ENCODE data around the gene GFRA4.

Gene GFRA4

GRCh38 chr20:3658716-3659491 lies 4.3 kb downstream of the GFRA4 start:
- H3K36me3 ChIP-seq (ENCODE audit: insufficient read depth, low read length), result no peaks in the 10 kb centered on the region
- H3K4me1 ChIP-seq (ENCODE audit: insufficient read depth, low read length), result peaks cover 5% of the 10 kb centered on the region
- no peak overlapping the region for H3K9ac ChIP-seq (ENCODE audit: low read length)
- H3K4me3 ChIP-seq (ENCODE audit: low read depth in 1 of 2, low read length in 2 of 2), result no peak overlapping the region
- H3K27ac ChIP-seq (ENCODE audit: low read depth, low read length), result no peak overlapping the region
- no peaks in the 10 kb centered on the region for H3K9me3 ChIP-seq (ENCODE audit: low read length)
- H3K27me3 ChIP-seq (ENCODE audit: control insufficient read depth in 1 of 2, insufficient read depth in 2 of 2, low read length in 2 of 2), result peaks cover 11 to 38% of the 10 kb centered on the region in 2 donors

DNA sequence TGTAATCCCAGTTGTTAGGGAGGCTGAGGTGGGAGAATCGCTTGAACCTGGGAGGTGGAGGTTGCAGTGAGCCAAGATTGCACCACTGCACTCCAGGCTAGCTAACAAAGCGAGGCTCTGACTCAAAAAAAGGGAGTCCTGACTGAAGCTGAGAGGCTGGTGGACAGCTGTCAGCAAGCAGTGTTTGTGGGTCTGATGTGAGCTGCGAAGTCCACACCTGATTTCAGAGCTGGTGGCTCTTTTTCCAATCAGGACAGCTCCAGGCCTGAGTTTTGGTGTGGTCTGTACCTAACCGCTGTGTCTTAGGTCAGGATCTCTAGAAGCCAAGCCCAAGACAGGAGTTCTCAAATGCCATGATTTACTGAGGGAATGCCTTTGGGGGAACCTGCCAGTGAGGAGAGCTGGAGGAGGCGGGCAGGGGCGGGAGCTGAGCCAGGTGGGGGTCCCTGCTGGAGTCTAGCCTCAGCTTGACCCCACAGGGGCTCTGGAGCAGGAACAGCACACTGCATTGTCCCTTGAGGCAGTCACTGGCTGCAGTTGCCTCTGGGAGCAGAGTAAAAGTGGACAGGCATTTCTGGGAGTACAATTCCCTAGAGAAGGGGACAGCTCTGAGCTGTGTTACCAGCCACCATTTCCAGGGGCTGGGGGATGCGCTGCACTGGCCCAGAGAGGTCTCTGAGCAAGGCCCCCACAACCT lies 5.0 kb downstream of the GFRA4 start:
- H3K27ac ChIP-seq (ENCODE audit: low read depth, low read length), result no peak overlapping the region
- H3K9me3 ChIP-seq (ENCODE audit: low read length), result no peaks in the 10 kb centered on the region
- H3K4me3 ChIP-seq (ENCODE audit: low read depth in 1 of 2, low read length in 2 of 2), result no peak overlapping the region
- H3K36me3 ChIP-seq (ENCODE audit: insufficient read depth, low read length), result no peaks in the 10 kb centered on the region
- peaks cover 11 to 38% of the 10 kb centered on the region in 2 donors for H3K27me3 ChIP-seq (ENCODE audit: control insufficient read depth in 1 of 2, insufficient read depth in 2 of 2, low read length in 2 of 2)
- no peak overlapping the region for H3K9ac ChIP-seq (ENCODE audit: low read length)
- H3K4me1 ChIP-seq (ENCODE audit: insufficient read depth, low read length), result peaks cover 7% of the 10 kb centered on the region

DNA sequence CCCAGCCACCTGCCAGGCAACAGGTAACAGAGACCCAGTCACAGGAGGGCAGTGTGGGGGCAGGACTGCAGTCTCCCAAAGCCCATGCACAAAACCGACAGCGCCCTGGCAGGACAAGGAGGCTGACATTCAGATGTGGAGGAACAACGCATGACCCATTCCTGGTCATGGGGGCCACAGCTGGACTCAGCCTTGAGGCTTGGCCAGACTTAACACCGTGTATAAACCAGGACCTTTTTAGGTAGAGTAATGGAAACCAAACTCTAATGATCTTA lies 8.1 kb downstream of the GFRA4 start:
- no peaks in the 10 kb centered on the region for H3K9me3 ChIP-seq (ENCODE audit: low read length)
- H3K27me3 ChIP-seq (ENCODE audit: control insufficient read depth in 1 of 2, insufficient read depth in 2 of 2, low read length in 2 of 2), result peaks cover 9 to 10% of the 10 kb centered on the region in 2 donors
- no peak overlapping the region for H3K4me3 ChIP-seq (ENCODE audit: low read depth in 1 of 2, low read length in 2 of 2)

DNA sequence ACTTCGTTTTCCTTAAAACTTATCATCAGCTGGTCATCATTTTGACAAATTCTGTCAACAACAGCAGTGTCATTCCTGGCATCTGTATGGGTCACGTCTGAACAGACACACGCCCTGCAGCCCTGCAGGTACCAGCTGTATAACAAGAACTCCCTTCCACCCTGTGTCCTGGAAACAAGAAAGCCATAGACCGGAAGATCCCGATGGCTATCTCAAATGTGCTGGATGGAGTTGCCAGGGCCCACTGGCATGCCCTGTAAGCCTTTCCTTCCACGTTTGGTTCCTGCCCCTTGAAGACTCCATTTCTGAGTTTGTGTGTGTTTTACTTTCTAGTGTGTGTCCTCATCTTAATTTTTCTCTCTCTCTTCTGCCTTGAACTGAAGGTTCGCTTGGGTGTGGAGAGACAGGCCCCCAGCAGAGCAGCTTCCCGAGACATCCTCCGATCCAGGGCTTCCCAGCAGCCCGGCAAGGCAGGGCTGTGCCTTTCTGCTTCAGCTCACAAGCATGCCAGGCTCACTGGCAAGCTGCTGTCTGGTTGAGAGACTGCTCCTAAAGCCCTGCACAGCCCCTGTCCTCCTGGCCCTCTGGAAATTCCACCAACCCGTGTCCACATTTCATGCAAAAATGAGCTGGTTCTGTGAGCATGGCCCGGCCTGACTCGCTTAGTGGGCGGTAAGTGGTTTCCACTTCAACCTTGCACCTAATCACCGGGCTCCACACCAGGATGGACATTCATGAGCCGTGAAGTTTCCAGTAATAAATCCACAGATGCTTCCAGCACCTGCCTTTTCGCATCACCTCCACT lies 8.7 kb downstream of the GFRA4 start:
- peaks cover 7% of the 10 kb centered on the region for H3K4me1 ChIP-seq (ENCODE audit: insufficient read depth, low read length)
- H3K36me3 ChIP-seq (ENCODE audit: insufficient read depth, low read length), result peaks cover 4% of the 10 kb centered on the region
- peaks cover 4 to 5% of the 10 kb centered on the region in 2 donors for H3K27me3 ChIP-seq (ENCODE audit: control insufficient read depth in 1 of 2, insufficient read depth in 2 of 2, low read length in 2 of 2)
- no peak overlapping the region for H3K9ac ChIP-seq (ENCODE audit: low read length)
- H3K4me3 ChIP-seq (ENCODE audit: low read depth in 1 of 2, low read length in 2 of 2), result no peak overlapping the region
- no peaks in the 10 kb centered on the region for H3K9me3 ChIP-seq (ENCODE audit: low read length)
- H3K27ac ChIP-seq (ENCODE audit: low read depth, low read length), result no peak overlapping the region

More for the DNA sequence above, 8.1 kb downstream of the GFRA4 start:
- Histone ChIP-seq H3K27ac (ENCODE audit: low read depth, low read length) (no peak overlapping the region), H3K4me1 (ENCODE audit: insufficient read depth, low read length) (peaks cover 7% of the 10 kb centered on the region), H3K36me3 (ENCODE audit: insufficient read depth, low read length) (peaks cover 3% of the 10 kb centered on the region), H3K9ac (ENCODE audit: low read length) (no peak overlapping the region)

DNA sequence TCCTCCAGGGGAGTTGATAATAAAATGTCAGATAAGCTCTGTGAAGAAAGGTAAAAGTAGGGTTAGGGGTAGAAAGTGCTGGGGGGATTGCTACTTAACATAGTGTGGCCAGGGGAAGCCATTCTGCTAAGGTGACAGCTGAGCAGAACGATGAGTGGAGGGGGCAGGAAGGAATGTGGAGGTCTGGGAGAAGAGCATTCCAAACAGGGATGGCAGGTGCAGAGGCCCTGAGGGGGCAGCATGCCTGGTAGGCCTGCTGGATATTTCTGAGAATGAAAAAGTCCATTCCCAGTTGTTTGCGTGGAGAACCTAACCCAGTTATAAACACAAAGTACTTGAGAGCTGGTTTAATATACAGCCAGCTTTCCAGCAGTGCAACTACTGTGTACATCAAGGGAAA lies 9.3 kb downstream of the GFRA4 start:
- peaks cover 7% of the 10 kb centered on the region for H3K4me1 ChIP-seq (ENCODE audit: insufficient read depth, low read length)
- H3K9ac ChIP-seq (ENCODE audit: low read length), result no peak overlapping the region
- H3K36me3 ChIP-seq (ENCODE audit: insufficient read depth, low read length), result peaks cover 4% of the 10 kb centered on the region
- H3K27me3 ChIP-seq (ENCODE audit: control insufficient read depth in 1 of 2, insufficient read depth in 2 of 2, low read length in 2 of 2), result no peaks in the 10 kb centered on the region
- no peak overlapping the region for H3K4me3 ChIP-seq (ENCODE audit: low read depth in 1 of 2, low read length in 2 of 2)
- H3K9me3 ChIP-seq (ENCODE audit: low read length), result no peaks in the 10 kb centered on the region
- no peak overlapping the region for H3K27ac ChIP-seq (ENCODE audit: low read depth, low read length)

DNA sequence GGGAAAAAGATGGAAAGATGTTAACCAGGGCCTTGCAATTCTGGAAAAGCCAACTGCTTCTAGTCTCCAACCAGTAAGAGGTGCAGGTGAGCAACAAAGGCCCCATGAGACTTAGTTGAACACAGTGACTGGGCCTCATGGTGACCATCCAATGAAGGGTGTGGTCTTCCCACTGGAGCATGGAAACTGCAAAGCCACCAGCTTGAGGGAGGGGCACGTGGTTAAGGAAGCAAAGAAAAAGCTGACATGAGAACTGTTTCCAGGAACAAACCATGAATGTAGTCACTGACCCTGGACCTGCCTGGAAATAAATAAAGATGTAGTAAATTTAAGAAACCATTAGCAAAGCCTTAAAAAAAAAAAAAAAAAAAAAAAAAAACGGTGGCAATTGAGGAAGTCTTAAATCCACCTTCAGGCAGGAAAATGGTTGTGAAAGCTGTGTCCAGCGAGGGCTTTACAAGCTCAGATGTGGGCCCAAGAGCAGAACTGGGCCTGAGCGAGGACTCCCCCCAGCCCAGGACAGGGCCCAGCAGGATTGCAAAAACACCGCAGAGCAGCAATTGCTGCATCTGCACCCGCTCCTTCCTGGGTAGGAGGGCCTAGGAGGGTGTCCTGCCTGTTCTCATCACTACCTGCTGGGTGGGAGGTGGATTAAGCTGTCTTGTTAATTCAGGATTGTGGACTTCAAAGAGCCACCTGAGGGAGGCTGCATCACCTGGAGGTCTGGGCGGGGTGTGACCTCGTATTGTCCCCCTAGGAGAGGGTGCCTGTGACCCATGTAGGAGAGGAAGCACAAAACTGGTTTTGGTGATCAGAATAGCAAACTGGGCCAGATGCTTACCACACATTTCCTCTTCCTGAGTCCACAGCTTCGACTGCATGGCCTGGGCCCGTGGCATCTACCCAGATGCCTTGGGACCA lies 10.3 kb downstream of the GFRA4 start:
- Histone ChIP-seq H3K36me3 (ENCODE audit: insufficient read depth, low read length) (peaks cover 4% of the 10 kb centered on the region), H3K9me3 (ENCODE audit: low read length) (no peaks in the 10 kb centered on the region), H3K4me1 (ENCODE audit: insufficient read depth, low read length) (peaks cover 7% of the 10 kb centered on the region), H3K27ac (ENCODE audit: low read depth, low read length) (no peak overlapping the region), H3K9ac (ENCODE audit: low read length) (no peak overlapping the region), H3K4me3 (ENCODE audit: low read depth in 1 of 2, low read length in 2 of 2) (no peak overlapping the region), H3K27me3 (ENCODE audit: control insufficient read depth in 1 of 2, insufficient read depth in 2 of 2, low read length in 2 of 2) (no peaks in the 10 kb centered on the region)

- no peak overlapping the region for H3K27ac ChIP-seq (ENCODE audit: low read depth, low read length)
- no peaks in the 10 kb centered on the region for H3K27me3 ChIP-seq (ENCODE audit: control insufficient read depth in 1 of 2, insufficient read depth in 2 of 2, low read length in 2 of 2)
- no peaks in the 10 kb centered on the region for H3K9me3 ChIP-seq (ENCODE audit: low read length)
- peaks cover 4% of the 10 kb centered on the region for H3K36me3 ChIP-seq (ENCODE audit: insufficient read depth, low read length)
- no peak overlapping the region for H3K4me3 ChIP-seq (ENCODE audit: low read depth in 1 of 2, low read length in 2 of 2)
- H3K4me1 ChIP-seq (ENCODE audit: insufficient read depth, low read length), result peaks cover 7% of the 10 kb centered on the region
- H3K9ac ChIP-seq (ENCODE audit: low read length), result no peak overlapping the region
These were observed 11.0 kb downstream of the GFRA4 start for GRCh38 chr20:3652221-3652620.

- no peaks in the 10 kb centered on the region for H3K27me3 ChIP-seq (ENCODE audit: control insufficient read depth in 1 of 2, insufficient read depth in 2 of 2, low read length in 2 of 2)
- no peak overlapping the region for H3K9ac ChIP-seq (ENCODE audit: low read length)
- no peak overlapping the region for H3K4me3 ChIP-seq (ENCODE audit: low read depth in 1 of 2, low read length in 2 of 2)
- H3K36me3 ChIP-seq (ENCODE audit: insufficient read depth, low read length), result peaks cover 4% of the 10 kb centered on the region
- H3K4me1 ChIP-seq (ENCODE audit: insufficient read depth, low read length), result peaks cover 7% of the 10 kb centered on the region
- no peak overlapping the region for H3K27ac ChIP-seq (ENCODE audit: low read depth, low read length)
- H3K9me3 ChIP-seq (ENCODE audit: low read length), result no peaks in the 10 kb centered on the region
These were observed 11.8 kb downstream of the GFRA4 start for GRCh38 chr20:3651204-3651962.

GRCh38 chr20:3648951-3649350 lies 14.2 kb downstream of the GFRA4 start:
- Histone ChIP-seq H3K9me3 (ENCODE audit: low read length) (no peaks in the 10 kb centered on the region), H3K4me3 (ENCODE audit: low read depth in 1 of 2, low read length in 2 of 2) (no peak overlapping the region), H3K36me3 (ENCODE audit: insufficient read depth, low read length) (peaks cover 10% of the 10 kb centered on the region), H3K9ac (ENCODE audit: low read length) (no peak overlapping the region), H3K27me3 (ENCODE audit: control insufficient read depth in 1 of 2, insufficient read depth in 2 of 2, low read length in 2 of 2) (no peaks in the 10 kb centered on the region), H3K27ac (ENCODE audit: low read depth, low read length) (no peak overlapping the region), H3K4me1 (ENCODE audit: insufficient read depth, low read length) (peaks cover 3% of the 10 kb centered on the region)

- Histone ChIP-seq H3K9me3 (ENCODE audit: low read length) (no peaks in the 10 kb centered on the region), H3K4me3 (ENCODE audit: low read depth in 1 of 2, low read length in 2 of 2) (no peak overlapping the region), H3K27ac (ENCODE audit: low read depth, low read length) (no peak overlapping the region), H3K27me3 (ENCODE audit: control insufficient read depth in 1 of 2, insufficient read depth in 2 of 2, low read length in 2 of 2) (no peaks in the 10 kb centered on the region), H3K4me1 (ENCODE audit: insufficient read depth, low read length) (no peaks in the 10 kb centered on the region), H3K9ac (ENCODE audit: low read length) (no peak overlapping the region), H3K36me3 (ENCODE audit: insufficient read depth, low read length) (peaks cover 16% of the 10 kb centered on the region)
These were observed 15.7 kb downstream of the GFRA4 start for GRCh38 chr20:3647473-3647872.

Measured in muscle layer of colon (tissue), 2 donors.